Measurements from ENCODE around the gene MATN3. TPM values are rescaled to one million over a fixed set of nuclear protein-coding genes. Genes with fewer than 3 reads are reported as not detected.

MATN3 gene
- total and polyA plus RNA-seq, 2 donors from 2014 or later, result 2.3 to 5.0 TPM

DNA sequence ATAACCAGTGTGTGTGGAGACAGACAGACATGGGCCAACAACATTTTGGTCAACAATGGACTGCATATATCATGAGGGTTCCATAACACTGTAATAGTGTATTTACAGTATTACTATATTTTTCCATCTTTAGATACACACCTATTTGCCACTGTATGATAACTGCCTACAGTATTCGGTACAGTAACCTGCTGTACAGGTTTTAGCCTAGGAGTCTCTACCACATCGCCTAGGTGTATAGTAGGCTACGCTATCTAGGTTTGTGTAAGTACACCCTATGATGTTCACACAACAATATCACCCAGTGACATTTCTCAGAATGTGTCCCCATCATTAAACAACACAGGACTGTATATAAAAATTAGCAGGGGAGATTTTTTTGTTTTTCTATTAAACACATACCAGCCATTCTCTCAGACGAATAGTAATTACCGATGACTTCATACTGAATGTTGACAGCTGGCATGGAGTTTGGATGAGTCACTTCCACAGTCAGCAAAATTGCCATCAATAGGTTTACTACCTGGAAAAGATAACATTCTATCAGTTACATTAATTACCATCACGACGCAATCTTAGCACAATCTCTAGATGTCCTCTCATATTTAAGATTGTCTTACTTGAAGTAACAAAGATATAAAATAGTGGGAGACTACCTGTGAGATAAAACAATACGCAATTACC is 28.2 kb upstream of the MATN3 start:
- Histone ChIP-seq H3K9me3 (ENCODE audit: control insufficient read depth in 2 of 3, insufficient read depth in 1 of 3, low read length in 3 of 3) (no peaks in the 10 kb centered on the region), H3K4me1 (ENCODE audit: control insufficient read depth in 2 of 3, insufficient read depth in 2 of 3, low read depth in 1 of 3, low read length in 3 of 3) (peaks cover 0 to 4% (median 0%) of the 10 kb centered on the region in 3 donors), H3K27ac (ENCODE audit: low read depth in 2 of 2, low read length in 2 of 2) (no peak overlapping the region), H3K36me3 (ENCODE audit: control insufficient read depth in 2 of 3, insufficient read depth in 3 of 3, low read length in 3 of 3) (peaks cover 6 to 30% (median 20%) of the 10 kb centered on the region in 3 donors), H3K9ac (ENCODE audit: low read length in 3 of 3) (no peak overlapping the region), H3K27me3 (ENCODE audit: control insufficient read depth, insufficient read depth, low read length) (no peaks in the 10 kb centered on the region), H3K4me3 (ENCODE audit: low read length in 3 of 3) (no peak overlapping the region)
- intact Hi-C loops (cut with DNase I), result no loop called here
- FAIRE-seq (no peak), DNase-seq (no peak)
- no peak for TF ChIP-seq CTCF (IDR thresholded peaks at IDR 0.05; ENCODE audit: borderline replicate concordance, extremely low read depth, insufficient read depth)

DNA sequence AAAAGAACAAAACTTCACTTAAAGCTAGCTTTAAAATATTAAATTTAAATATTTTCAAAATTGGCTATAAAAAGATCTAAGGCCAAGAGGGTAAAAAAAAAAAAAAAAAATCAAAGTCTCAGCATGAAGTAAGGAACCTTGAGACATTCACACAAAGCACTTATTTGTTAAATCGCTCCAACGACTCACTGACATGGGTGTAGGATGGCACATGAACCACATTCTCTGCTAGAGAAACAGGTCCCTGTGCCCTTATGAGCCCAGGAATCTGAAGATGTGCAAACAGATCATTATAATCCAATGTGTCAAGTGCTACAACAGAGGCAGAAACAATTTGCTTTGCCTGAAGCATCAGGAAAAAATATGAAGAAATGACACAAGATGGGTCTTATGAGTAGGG is 25.2 kb upstream of the MATN3 start:
- intact Hi-C loops (cut with DNase I), result no loop called here
- FAIRE-seq, result no peak
- Histone ChIP-seq H3K9me3 (ENCODE audit: control insufficient read depth in 2 of 3, insufficient read depth in 1 of 3, low read length in 3 of 3) (no peaks in the 10 kb centered on the region), H3K27ac (ENCODE audit: low read depth in 2 of 2, low read length in 2 of 2) (no peak overlapping the region), H3K36me3 (ENCODE audit: control insufficient read depth in 2 of 3, insufficient read depth in 3 of 3, low read length in 3 of 3) (peaks cover 9 to 57% (median 38%) of the 10 kb centered on the region in 3 donors), H3K9ac (ENCODE audit: low read length in 3 of 3) (no peak overlapping the region), H3K4me1 (ENCODE audit: control insufficient read depth in 2 of 3, insufficient read depth in 2 of 3, low read depth in 1 of 3, low read length in 3 of 3) (peaks cover 0 to 4% (median 0%) of the 10 kb centered on the region in 3 donors), H3K27me3 (ENCODE audit: control insufficient read depth, insufficient read depth, low read length) (no peaks in the 10 kb centered on the region), H3K4me3 (ENCODE audit: low read length in 3 of 3) (no peak overlapping the region)
- no peak for TF ChIP-seq CTCF (IDR thresholded peaks at IDR 0.05; ENCODE audit: borderline replicate concordance, extremely low read depth, insufficient read depth)
- DNase-seq, result no peak

GRCh38 chr2:20035955-20036666 is 23.6 kb upstream of the MATN3 start:
- no peak for DNase-seq
- Histone ChIP-seq H3K36me3 (ENCODE audit: control insufficient read depth in 2 of 3, insufficient read depth in 3 of 3, low read length in 3 of 3) (peaks cover 9 to 69% (median 48%) of the 10 kb centered on the region in 3 donors), H3K4me3 (ENCODE audit: low read length in 3 of 3) (no peak overlapping the region), H3K27ac (ENCODE audit: low read depth in 2 of 2, low read length in 2 of 2) (no peak overlapping the region), H3K4me1 (ENCODE audit: control insufficient read depth in 2 of 3, insufficient read depth in 2 of 3, low read depth in 1 of 3, low read length in 3 of 3) (no peaks in the 10 kb centered on the region), H3K9me3 (ENCODE audit: control insufficient read depth in 2 of 3, insufficient read depth in 1 of 3, low read length in 3 of 3) (no peaks in the 10 kb centered on the region), H3K9ac (ENCODE audit: low read length in 3 of 3) (no peak overlapping the region), H3K27me3 (ENCODE audit: control insufficient read depth, insufficient read depth, low read length) (no peaks in the 10 kb centered on the region)
- FAIRE-seq, result no peak
- TF ChIP-seq CTCF (IDR thresholded peaks at IDR 0.05; ENCODE audit: borderline replicate concordance, extremely low read depth, insufficient read depth), result no peak
- intact Hi-C loops (cut with DNase I), result no loop called here

Data from kidney (tissue), 14 donors.